Dendritic cell treated with granulocyte-macrophage colony-stimulating factor and Interleukin-4, amounts not matched to agents 40 ng/mL and 50 ng/mL, for 4 days (primary cell): ENCODE data around the gene MACROD2.
"Not testable (repeated sequence)": the region's sequence is repeated elsewhere in the genome, so short reads cannot be mapped to it uniquely, and the experiment has no call there.

ENCODE experiments used
- H3K27ac Mint-ChIP-seq: one replicate; pipeline ENCODE4 v1.8.0; 2022; ENCODE audit warnings: mild to moderate bottlenecking, mixed read lengths
- H3K27me3 Mint-ChIP-seq: one replicate; pipeline ENCODE4 v1.8.0; 2022; ENCODE audit warnings: mild to moderate bottlenecking, mixed read lengths
- H3K36me3 Mint-ChIP-seq: one replicate; pipeline ENCODE4 v1.8.0; 2022; ENCODE audit warnings: low read depth, mixed read lengths
- H3K4me1 Mint-ChIP-seq: one replicate; pipeline ENCODE4 v1.8.0; 2022; ENCODE audit warnings: low read depth, mixed read lengths
- H3K4me3 Mint-ChIP-seq: one replicate; pipeline ENCODE4 v1.8.0; 2022; ENCODE audit warnings: mild to moderate bottlenecking, moderate library complexity, mixed read lengths
- H3K9me3 Mint-ChIP-seq: one replicate; pipeline ENCODE4 v1.8.0; 2022; ENCODE audit warnings: mixed read lengths
- intact Hi-C: fragments of 100-400 bp; cut with micrococcal nuclease; formaldehyde crosslinking; loops from one replicate; pipeline ENCODE4 v1.15.0; 2022

Gene MACROD2

GRCh38 chr20:15188415-15188814 is 1193.1 kb downstream of the MACROD2 start:
- no peaks in the 10 kb centered on the region for H3K36me3 Mint-ChIP-seq
- H3K4me3 Mint-ChIP-seq: no peak overlapping the region
- no peaks in the 10 kb centered on the region for H3K27me3 Mint-ChIP-seq
- intact Hi-C loops: no loop called here
- H3K4me1 Mint-ChIP-seq: no peaks in the 10 kb centered on the region
- no peak overlapping the region for H3K27ac Mint-ChIP-seq
- peaks cover 21% of the 10 kb centered on the region for H3K9me3 Mint-ChIP-seq

- Mint-ChIP-seq H3K4me1 (no peaks in the 10 kb centered on the region), H3K27me3 (no peaks in the 10 kb centered on the region), H3K36me3 (no peaks in the 10 kb centered on the region), H3K9me3 (peaks cover 24% of the 10 kb centered on the region), H3K27ac (no peak overlapping the region), H3K4me3 (no peak overlapping the region)
- intact Hi-C loops: no loop called here
These were observed 1195.9 kb downstream of the MACROD2 start for GRCh38 chr20:15191082-15191723.

- intact Hi-C loops: no loop called here
- no peaks in the 10 kb centered on the region for H3K36me3 Mint-ChIP-seq
- no peak overlapping the region for H3K4me3 Mint-ChIP-seq
- no peak overlapping the region for H3K27ac Mint-ChIP-seq
- peaks cover 18% of the 10 kb centered on the region for H3K9me3 Mint-ChIP-seq
- H3K27me3 Mint-ChIP-seq: no peaks in the 10 kb centered on the region
- H3K4me1 Mint-ChIP-seq: no peaks in the 10 kb centered on the region
These were observed 1200.1 kb downstream of the MACROD2 start for GRCh38 chr20:15195378-15195777.

- no peaks in the 10 kb centered on the region for H3K27me3 Mint-ChIP-seq
- H3K27ac Mint-ChIP-seq: no peak overlapping the region
- H3K4me3 Mint-ChIP-seq: no peak overlapping the region
- intact Hi-C loops: no loop called here
- no peaks in the 10 kb centered on the region for H3K36me3 Mint-ChIP-seq
- H3K9me3 Mint-ChIP-seq: peaks cover 15% of the 10 kb centered on the region
- no peaks in the 10 kb centered on the region for H3K4me1 Mint-ChIP-seq
These were observed 1201.4 kb downstream of the MACROD2 start for GRCh38 chr20:15196547-15197255.

- H3K4me1 Mint-ChIP-seq, H3K27ac Mint-ChIP-seq, intact Hi-C loops, H3K4me3 Mint-ChIP-seq, H3K9me3 Mint-ChIP-seq, H3K36me3 Mint-ChIP-seq, H3K27me3 Mint-ChIP-seq: not testable (repeated sequence)
These were observed 1202.7 kb downstream of the MACROD2 start for GRCh38 chr20:15198017-15198416.

GRCh38 chr20:15199698-15200097 is 1204.4 kb downstream of the MACROD2 start:
- no peak overlapping the region for H3K27ac Mint-ChIP-seq
- H3K9me3 Mint-ChIP-seq: no peaks in the 10 kb centered on the region
- intact Hi-C loops: no loop called here

GRCh38 chr20:15200147-15200565 is 1204.8 kb downstream of the MACROD2 start:
- H3K4me3 Mint-ChIP-seq: no peak overlapping the region
- no peaks in the 10 kb centered on the region for H3K27me3 Mint-ChIP-seq
- H3K9me3 Mint-ChIP-seq: no peaks in the 10 kb centered on the region
- no peak overlapping the region for H3K27ac Mint-ChIP-seq
- no peaks in the 10 kb centered on the region for H3K36me3 Mint-ChIP-seq
- intact Hi-C loops: no loop called here
- no peaks in the 10 kb centered on the region for H3K4me1 Mint-ChIP-seq

More at GRCh38 chr20:15199698-15200097, 1204.4 kb downstream of the MACROD2 start:
- H3K4me1 Mint-ChIP-seq: no peaks in the 10 kb centered on the region
- no peaks in the 10 kb centered on the region for H3K27me3 Mint-ChIP-seq
- no peak overlapping the region for H3K4me3 Mint-ChIP-seq
- H3K36me3 Mint-ChIP-seq: no peaks in the 10 kb centered on the region

- no peaks in the 10 kb centered on the region for H3K27me3 Mint-ChIP-seq
- no peak overlapping the region for H3K4me3 Mint-ChIP-seq
- intact Hi-C loops: no loop called here
- no peaks in the 10 kb centered on the region for H3K36me3 Mint-ChIP-seq
- no peak overlapping the region for H3K27ac Mint-ChIP-seq
- H3K4me1 Mint-ChIP-seq: no peaks in the 10 kb centered on the region
- H3K9me3 Mint-ChIP-seq: peaks cover under 1% of the 10 kb centered on the region
These were observed 1206.3 kb downstream of the MACROD2 start for GRCh38 chr20:15201602-15202001.

GRCh38 chr20:15204234-15204633 is 1208.9 kb downstream of the MACROD2 start:
- intact Hi-C loops: no loop called here
- Mint-ChIP-seq H3K4me1 (no peaks in the 10 kb centered on the region), H3K4me3 (no peak overlapping the region), H3K9me3 (peaks cover 25% of the 10 kb centered on the region), H3K27me3 (no peaks in the 10 kb centered on the region), H3K36me3 (no peaks in the 10 kb centered on the region), H3K27ac (no peak overlapping the region)

- Mint-ChIP-seq H3K27ac (no peak overlapping the region), H3K4me3 (no peak overlapping the region), H3K27me3 (no peaks in the 10 kb centered on the region), H3K4me1 (no peaks in the 10 kb centered on the region), H3K36me3 (no peaks in the 10 kb centered on the region), H3K9me3 (peaks cover 30% of the 10 kb centered on the region)
- intact Hi-C loops: no loop called here
These were observed 1209.7 kb downstream of the MACROD2 start for GRCh38 chr20:15205028-15205427.

- no peaks in the 10 kb centered on the region for H3K36me3 Mint-ChIP-seq
- no peak overlapping the region for H3K4me3 Mint-ChIP-seq
- H3K9me3 Mint-ChIP-seq: peaks cover 35% of the 10 kb centered on the region
- no peaks in the 10 kb centered on the region for H3K4me1 Mint-ChIP-seq
- H3K27me3 Mint-ChIP-seq: no peaks in the 10 kb centered on the region
- intact Hi-C loops: no loop called here
- H3K27ac Mint-ChIP-seq: no peak overlapping the region
These were observed 1210.4 kb downstream of the MACROD2 start for GRCh38 chr20:15205719-15206118.

GRCh38 chr20:15209537-15209936 is 1214.2 kb downstream of the MACROD2 start:
- Mint-ChIP-seq H3K9me3 (peaks cover 62% of the 10 kb centered on the region), H3K27ac (no peak overlapping the region), H3K36me3 (no peaks in the 10 kb centered on the region), H3K4me1 (no peaks in the 10 kb centered on the region), H3K27me3 (no peaks in the 10 kb centered on the region), H3K4me3 (no peak overlapping the region)
- intact Hi-C loops: no loop called here

GRCh38 chr20:15214051-15214450 is 1218.7 kb downstream of the MACROD2 start:
- H3K27me3 Mint-ChIP-seq: no peaks in the 10 kb centered on the region
- no peak overlapping the region for H3K27ac Mint-ChIP-seq
- no peaks in the 10 kb centered on the region for H3K36me3 Mint-ChIP-seq
- H3K9me3 Mint-ChIP-seq: peaks cover 51% of the 10 kb centered on the region
- H3K4me3 Mint-ChIP-seq: no peak overlapping the region
- H3K4me1 Mint-ChIP-seq: no peaks in the 10 kb centered on the region
- intact Hi-C loops: no loop called here

- Mint-ChIP-seq H3K4me1 (no peaks in the 10 kb centered on the region), H3K27ac (no peak overlapping the region), H3K27me3 (no peaks in the 10 kb centered on the region), H3K9me3 (peaks cover 13% of the 10 kb centered on the region), H3K36me3 (no peaks in the 10 kb centered on the region), H3K4me3 (no peak overlapping the region)
- intact Hi-C loops: no loop called here
These were observed 1224.8 kb downstream of the MACROD2 start for GRCh38 chr20:15220009-15220656.
